K562 (cell line): Measurements from ENCODE around the gene CCDC106. TPM values are rescaled to one million over a fixed set of nuclear protein-coding genes. Genes with fewer than 3 reads are reported as not detected.

Source experiments
- CC2D1A ChIP-seq: fragments of 450-650 bp; IDR thresholded peaks from 2 replicates; pipeline ENCODE4 v1.6.1; 2017; ENCODE audit warnings: mild to moderate bottlenecking
- CHD1 ChIP-seq: fragments of 200-600 bp; sonication (generic); IDR thresholded peaks from one replicate; pipeline ENCODE4 v1.6.1; 2012; ENCODE audit warnings: mild to moderate bottlenecking, moderate library complexity, low read length, inconsistent platforms
- EP400 ChIP-seq: fragments of 450-650 bp; IDR thresholded peaks from 2 replicates; pipeline ENCODE4 v1.6.1; 2017; ENCODE audit warnings: antibody characterized with exemption, mild to moderate bottlenecking, moderate library complexity
- HIVEP1 ChIP-seq: fragments of 250-450 bp; sonication (Bioruptor Pico); IDR thresholded peaks from 2 replicates; pipeline ENCODE4 v1.4.0; 2020; ENCODE audit warnings: mild to moderate bottlenecking
- LARP7 ChIP-seq: fragments of 450-650 bp; IDR thresholded peaks from 2 replicates; pipeline ENCODE4 v1.6.1; 2016
- MEIS2 ChIP-seq: fragments of 450-650 bp; IDR thresholded peaks from 2 replicates; pipeline ENCODE4 v1.6.1; 2014; ENCODE audit warnings: mild to moderate bottlenecking; ENCODE audit not compliant: partially characterized antibody
- MLLT1 ChIP-seq, 2 experiments: fragments of 450-650 bp; IDR thresholded peaks; 2 replicates each; pipeline ENCODE4 v1.6.1; 2016
- MYC ChIP-seq, 2 experiments: fragments of 250-450 bp in 1 of 2; sonication (Bioruptor Pico) in 1 of 2; IDR thresholded peaks; 2 replicates each; pipeline versions ENCODE4 v1.5.1 to v1.6.1; 2012 to 2021; ENCODE audit warnings: low read depth in 2 of 2, borderline replicate concordance in 1 of 2, improper control_type of control experiment in 1 of 2, low read length in 1 of 2, mild to moderate bottlenecking in 1 of 2, moderate library complexity in 1 of 2
- NCOA6 ChIP-seq: fragments of 450-650 bp; IDR thresholded peaks from 2 replicates; pipeline ENCODE4 v1.6.1; 2017; ENCODE audit warnings: mild to moderate bottlenecking
- POLR2B ChIP-seq: fragments of 450-650 bp; IDR thresholded peaks from 2 replicates; pipeline ENCODE4 v1.6.1; 2018; ENCODE audit warnings: low read depth; ENCODE audit not compliant: partially characterized antibody
- RCOR1 ChIP-seq, 2 experiments: IDR thresholded peaks; 2 replicates each; pipeline ENCODE4 v1.6.1; 2012; ENCODE audit warnings: low read depth in 2 of 2, low read length in 2 of 2, borderline replicate concordance in 1 of 2, improper control_type of control experiment in 1 of 2
- SMAD3 ChIP-seq: fragments of 450-650 bp; formaldehyde crosslinking; conservative IDR thresholded peaks from 2 replicates; pipeline ENCODE4 v1.4.0; 2020; ENCODE audit warnings: mild to moderate bottlenecking
- TBP ChIP-seq: optimal IDR thresholded peaks from 2 replicates; pipeline ENCODE3; 2011; ENCODE audit warnings: low read depth, low read length, improper control_type of control experiment
- THAP7 ChIP-seq: fragments of 250-450 bp; sonication (Bioruptor Pico); IDR thresholded peaks from 2 replicates; pipeline ENCODE4 v1.5.0; 2021
- ZNF121 ChIP-seq: sonication (generic); formaldehyde crosslinking; conservative IDR thresholded peaks from 2 replicates; pipeline ENCODE4 v1.8.0; 2022; ENCODE audit warnings: missing genetic modification reagents
- ZNF347 ChIP-seq: fragments of 450-650 bp; formaldehyde crosslinking; IDR thresholded peaks from 2 replicates; pipeline ENCODE4 v1.4.0; 2020; ENCODE audit warnings: low read depth, mild to moderate bottlenecking, moderate library complexity
- ZNF668 ChIP-seq: fragments of 250-450 bp; sonication (Bioruptor Pico); IDR thresholded peaks from 2 replicates; pipeline ENCODE4 v1.8.0; 2022; ENCODE audit warnings: mild to moderate bottlenecking, inconsistent platforms
- ZNF75A ChIP-seq: fragments of 450-650 bp; formaldehyde crosslinking; IDR thresholded peaks from 2 replicates; pipeline ENCODE4 v1.4.0; 2020; ENCODE audit warnings: mild to moderate bottlenecking
- polyA plus RNA-seq, 8 experiments: library from polyadenylated mRNA; depleted of rRNA in 4 of 8; stranded (reverse) in 5 of 8; unstranded in 3 of 8; fragments of >200 nt; fragmentation: Nextera tagmentation in 2 of 8; fragmentation: Illumina TruSeq in 1 of 8; extraction: Ambion mirVana in 2 of 8; extraction: Trizol in 1 of 8; gene quantifications; 2 replicates each; pipeline versions ENCODE4 v1.2.1 to v1.2.3, GENCODE V29; 2011 to 2014; ENCODE audit warnings: inconsistent platforms in 1 of 8, missing spikeins in 1 of 8
- total RNA-seq, 7 experiments: library from RNA; depleted of rRNA in 6 of 7; stranded (reverse); fragments of >200 nt in 6 of 7; fragmentation: Illumina TruSeq in 2 of 7; extraction: Trizol in 2 of 7; gene quantifications; 2 replicates each; pipeline versions ENCODE4 v1.2.1 to v1.2.3, GENCODE V29; 2011 to 2021; ENCODE audit warnings: low replicate concordance in 1 of 7

Gene CCDC106
- total and polyA plus RNA-seq, 9 of the 15 experiments (the other 6 are each of a cell fraction or from before 2014, with no cell fraction given): 0.10 to 27.5 (median 15.0) TPM; not detected in 1

- TF ChIP-seq ZNF347 (CRISPR knock-in tag) (no peak), TBP (no peak), HIVEP1 (0 out of 2 replicates have a peak, but pooled peaks have one; percentile 8), MLLT1 (IDR thresholded peaks at IDR 0.05) (peak in 1 of 2 experiments; percentile 16; a peak in 1 of 4 replicates), ZNF121 (no peak), MEIS2 (no peak), SMAD3 (0 out of 2 replicates have a peak, but pooled peaks have one; percentile 39), LARP7 (peak; percentile 12; the same call in 1 of the 2 replicates), RCOR1 (IDR thresholded peaks at IDR 0.05; ENCODE audit: borderline replicate concordance in 1 of 2, low read depth in 2 of 2, low read length in 2 of 2) (peak in 1 of 2 experiments; percentile 65; a peak in 2 of 4 replicates), POLR2B (peak; percentile 59), ZNF668 (CRISPR knock-in tag) (no peak), EP400 (no peak), THAP7 (CRISPR knock-in tag) (no peak), CC2D1A (0 out of 2 replicates have a peak, but pooled peaks have one; percentile 11), MYC (IDR thresholded peaks at IDR 0.05; ENCODE audit: low read depth, low read length) (no peak), MYC (CRISPR knock-in tag; IDR thresholded peaks at IDR 0.05; ENCODE audit: borderline replicate concordance, low read depth) (peak; percentile 86; the same call in 1 of the 2 replicates), NCOA6 (no peak), CHD1 (peak; percentile 76), ZNF75A (CRISPR knock-in tag) (no peak)
Measured at GRCh38 chr19:55641426-55642152, 6.4 kb upstream of the CCDC106 start (continued).
